GM12878 (cell line): Measurements from ENCODE around the gene ARHGAP27. TPM values are rescaled to one million over a fixed set of nuclear protein-coding genes. Genes with fewer than 3 reads are reported as not detected.

Experiments
- ATAC-seq: fragments of 200-7000 bp; cut with Tn5 transposase; 3 replicates; pipeline ENCODE4 v1.9.1; 2020; ENCODE audit warnings: mild to moderate bottlenecking, moderate library complexity
- BruUV-seq: library from RNA; stranded (reverse); fragments of 400-500 nt; replicated peaks from 2 replicates; lab custom pipeline; 2021; lab: Mats Ljungman, UMichigan
- CTCF ChIA-PET: fragments of 300-600 bp; sonication (Branson Sonifier 250); formaldehyde crosslinking; extraction: SDS; loops from one replicate; lab custom pipeline; 2021; ENCODE audit warnings: inconsistent platforms; lab: Yijun Ruan, JAX
- POLR2A ChIA-PET: fragments of 350-600 bp; formaldehyde crosslinking; extraction: SDS; loops from one replicate; lab custom pipeline; 2021; ENCODE audit warnings: inconsistent platforms; lab: Charles Lee
- RAD21 ChIA-PET: fragments of 300-600 bp; sonication (Branson Sonifier 250); formaldehyde crosslinking; loops from one replicate; lab custom pipeline; 2023; ENCODE audit warnings: antibody characterized with exemption; ENCODE audit not compliant: unreplicated experiment; lab: Charles Lee
- SMC1A ChIA-PET: fragments of 300-600 bp; sonication (Branson Sonifier 250); formaldehyde crosslinking; loops from one replicate; lab custom pipeline; 2023; ENCODE audit not compliant: unreplicated experiment, uncharacterized antibody; lab: Charles Lee
- DNase-seq: peaks from one replicate; pipeline ENCODE4 v3.0.0-alpha.2; 2011; ENCODE audit warnings: low read depth, low spot score
- FAIRE-seq: peaks from 3 replicates; lab custom pipeline; 2011; peaks lifted over from hg19 to GRCh38; lab: Jason Lieb, UNC
- H2AFZ ChIP-seq: 2 replicates; pipeline ENCODE4 v1.6.0; 2011; ENCODE audit warnings: low read depth, low read length, control low read depth; ENCODE audit not compliant: control insufficient read depth
- H3K27ac ChIP-seq: 2 replicates; pipeline ENCODE4 v1.5.1; 2011; ENCODE audit warnings: control low read depth; ENCODE audit not compliant: control insufficient read depth, insufficient read depth
- H3K27me3 ChIP-seq, 2 experiments: replicated peaks in 1 of 2; 2 replicates each; pipeline versions ENCODE4 v1.6.0 to v1.6.1; 2011; ENCODE audit warnings: low read length in 1 of 2; ENCODE audit not compliant: control insufficient read depth in 2 of 2, insufficient read depth in 2 of 2
- H3K36me3 ChIP-seq, 2 experiments: 2 replicates each; pipeline ENCODE4 v1.5.1; 2011; ENCODE audit warnings: low read length in 1 of 2; ENCODE audit not compliant: control insufficient read depth in 2 of 2, insufficient read depth in 2 of 2
- H3K4me1 ChIP-seq: 2 replicates; pipeline ENCODE4 v1.6.1; 2011; ENCODE audit warnings: mild to moderate bottlenecking, low read length, moderate library complexity, mixed read lengths; ENCODE audit not compliant: control insufficient read depth, insufficient read depth
- H3K4me2 ChIP-seq: 2 replicates; pipeline ENCODE4 v1.6.0; 2011; ENCODE audit warnings: control low read depth; ENCODE audit not compliant: control insufficient read depth, insufficient read depth
- H3K4me3 ChIP-seq: fragments of 200-600 bp; sonication (generic); 2 replicates; pipeline ENCODE4 v1.5.1; 2016
- H3K79me2 ChIP-seq: 2 replicates; pipeline ENCODE4 v1.6.0; 2011; ENCODE audit warnings: low read length; ENCODE audit not compliant: control insufficient read depth, insufficient read depth
- H3K9ac ChIP-seq: 2 replicates; pipeline ENCODE4 v1.8.0; 2011; ENCODE audit warnings: low read length, control low read depth, mixed read lengths; ENCODE audit not compliant: control insufficient read depth, insufficient read depth
- H3K9me3 ChIP-seq: replicated peaks from 3 replicates; pipeline ENCODE4 v1.5.1; 2011; ENCODE audit warnings: mild to moderate bottlenecking, low read length; ENCODE audit not compliant: control insufficient read depth, insufficient read depth
- H4K20me1 ChIP-seq: 2 replicates; pipeline ENCODE4 v1.6.0; 2011; ENCODE audit not compliant: control insufficient read depth, insufficient read depth
- BCL11A ChIP-seq: IDR thresholded peaks from 2 replicates; pipeline ENCODE4 v1.6.1; 2011; ENCODE audit warnings: low read depth, low read length
- BHLHE40 ChIP-seq, 2 experiments: fragments of 450-650 bp in 1 of 2; IDR thresholded peaks; 2 replicates each; pipeline ENCODE4 v1.6.1; 2011 to 2017; ENCODE audit warnings: low read depth in 2 of 2, borderline replicate concordance in 1 of 2, improper control_type of control experiment in 1 of 2, low read length in 1 of 2, mild to moderate bottlenecking in 1 of 2
- GATAD2B ChIP-seq: fragments of 450-650 bp; conservative IDR thresholded peaks from 2 replicates; pipeline ENCODE4 v1.6.1; 2017; ENCODE audit warnings: low read depth, mild to moderate bottlenecking, moderate library complexity
- MTA3 ChIP-seq: IDR thresholded peaks from 2 replicates; pipeline ENCODE4 v1.6.1; 2012; ENCODE audit warnings: low read length, inconsistent platforms, borderline replicate concordance
- NR2F1 ChIP-seq: fragments of 450-650 bp; conservative IDR thresholded peaks from 2 replicates; pipeline ENCODE4 v1.6.1; 2017; ENCODE audit warnings: mild to moderate bottlenecking
- RB1 ChIP-seq: fragments of 450-650 bp; formaldehyde crosslinking; IDR thresholded peaks from 2 replicates; pipeline ENCODE4 v1.6.1; 2017; ENCODE audit warnings: mild to moderate bottlenecking, borderline replicate concordance
- RCOR1 ChIP-seq: conservative IDR thresholded peaks from 2 replicates; pipeline ENCODE4 v1.6.1; 2012; ENCODE audit warnings: low read depth, low read length, improper control_type of control experiment
- RELB ChIP-seq: fragments of 450-650 bp; IDR thresholded peaks from 2 replicates; pipeline ENCODE4 v1.6.1; 2017; ENCODE audit warnings: low read depth, mild to moderate bottlenecking, moderate library complexity
- RUNX3 ChIP-seq: IDR thresholded peaks from 2 replicates; pipeline ENCODE4 v1.6.1; 2012; ENCODE audit warnings: low read length, inconsistent platforms
- SPI1 ChIP-seq: IDR thresholded peaks from 2 replicates; pipeline ENCODE4 v1.6.1; 2011; ENCODE audit warnings: low read depth, mild to moderate bottlenecking, low read length, moderate library complexity, borderline replicate concordance; ENCODE audit not compliant: insufficient read depth
- SREBF1 ChIP-seq: IDR thresholded peaks from 2 replicates; pipeline ENCODE4 v1.6.1; 2012; ENCODE audit warnings: mild to moderate bottlenecking, low read length
- WGBS: methylation state at CpG from one replicate; pipeline ENCODE4 v1.1.6; 2016; ENCODE audit warnings: low lambda C conversion rate; ENCODE audit not compliant: insufficient replicate concordance, insufficient coverage; ENCODE audit errors: missing lambda C conversion rate; 5-methylcytosine and 5-hydroxymethylcytosine counted together
- in situ Hi-C: fragments of 300-500 bp; cut with MboI; formaldehyde crosslinking; loops from 9 replicates; pipeline ENCODE4 v1.14.3; 2018; ENCODE audit warnings: mixed read lengths
- intact Hi-C: fragments of 100-400 bp; cut with micrococcal nuclease; formaldehyde crosslinking; loops from one replicate; pipeline ENCODE4 v1.14.2; 2022; ENCODE audit not compliant: unreplicated experiment
- polyA plus RNA-seq, 11 experiments: library from polyadenylated mRNA; depleted of rRNA in 4 of 11; unstranded in 6 of 11; stranded (reverse) in 5 of 11; fragments of >200 nt; fragmentation: Nextera tagmentation in 4 of 11; fragmentation: Illumina TruSeq in 1 of 11; extraction: Ambion mirVana in 4 of 11; extraction: Trizol in 1 of 11; gene quantifications; 1 replicate in 1 of 11; 2 replicates in 10 of 11; pipeline versions ENCODE4 v1.2.1 to v1.2.3, GENCODE V29; 2011 to 2016; ENCODE audit warnings: inconsistent platforms in 2 of 11, missing spikeins in 2 of 11, low read depth in 1 of 11
- total RNA-seq, 4 experiments: library from RNA; depleted of rRNA in 3 of 4; stranded (reverse); fragments of >200 nt in 3 of 4; fragmentation: Illumina TruSeq in 1 of 4; extraction: Trizol in 1 of 4; gene quantifications; 2 replicates each; pipeline versions ENCODE4 v1.2.1 to v1.2.3, GENCODE V29; 2013 to 2021
- TF ChIP-seq, protein P1 (sequence below): IDR thresholded peaks from 2 replicates; pipeline ENCODE4 v1.6.1; 2012; ENCODE audit warnings: improper control_type of control experiment, low read depth, low read length; ENCODE audit not compliant: insufficient replicate concordance
- TF ChIP-seq, protein P2 (sequence below): IDR thresholded peaks from 2 replicates; pipeline ENCODE4 v1.6.1; 2011; ENCODE audit warnings: low read depth, low read length, improper control_type of control experiment, borderline replicate concordance

The ARHGAP27 gene
- total and polyA plus RNA-seq, 10 of the 15 experiments (the other 5 are each of a cell fraction or from before 2014, with no cell fraction given): 0.64 to 45.7 (median 17.7) TPM

GRCh38 chr17:45428931-45429338 lies 3.7 kb downstream of the ARHGAP27 start (continued):
- TF ChIP-seq, protein P1, sequence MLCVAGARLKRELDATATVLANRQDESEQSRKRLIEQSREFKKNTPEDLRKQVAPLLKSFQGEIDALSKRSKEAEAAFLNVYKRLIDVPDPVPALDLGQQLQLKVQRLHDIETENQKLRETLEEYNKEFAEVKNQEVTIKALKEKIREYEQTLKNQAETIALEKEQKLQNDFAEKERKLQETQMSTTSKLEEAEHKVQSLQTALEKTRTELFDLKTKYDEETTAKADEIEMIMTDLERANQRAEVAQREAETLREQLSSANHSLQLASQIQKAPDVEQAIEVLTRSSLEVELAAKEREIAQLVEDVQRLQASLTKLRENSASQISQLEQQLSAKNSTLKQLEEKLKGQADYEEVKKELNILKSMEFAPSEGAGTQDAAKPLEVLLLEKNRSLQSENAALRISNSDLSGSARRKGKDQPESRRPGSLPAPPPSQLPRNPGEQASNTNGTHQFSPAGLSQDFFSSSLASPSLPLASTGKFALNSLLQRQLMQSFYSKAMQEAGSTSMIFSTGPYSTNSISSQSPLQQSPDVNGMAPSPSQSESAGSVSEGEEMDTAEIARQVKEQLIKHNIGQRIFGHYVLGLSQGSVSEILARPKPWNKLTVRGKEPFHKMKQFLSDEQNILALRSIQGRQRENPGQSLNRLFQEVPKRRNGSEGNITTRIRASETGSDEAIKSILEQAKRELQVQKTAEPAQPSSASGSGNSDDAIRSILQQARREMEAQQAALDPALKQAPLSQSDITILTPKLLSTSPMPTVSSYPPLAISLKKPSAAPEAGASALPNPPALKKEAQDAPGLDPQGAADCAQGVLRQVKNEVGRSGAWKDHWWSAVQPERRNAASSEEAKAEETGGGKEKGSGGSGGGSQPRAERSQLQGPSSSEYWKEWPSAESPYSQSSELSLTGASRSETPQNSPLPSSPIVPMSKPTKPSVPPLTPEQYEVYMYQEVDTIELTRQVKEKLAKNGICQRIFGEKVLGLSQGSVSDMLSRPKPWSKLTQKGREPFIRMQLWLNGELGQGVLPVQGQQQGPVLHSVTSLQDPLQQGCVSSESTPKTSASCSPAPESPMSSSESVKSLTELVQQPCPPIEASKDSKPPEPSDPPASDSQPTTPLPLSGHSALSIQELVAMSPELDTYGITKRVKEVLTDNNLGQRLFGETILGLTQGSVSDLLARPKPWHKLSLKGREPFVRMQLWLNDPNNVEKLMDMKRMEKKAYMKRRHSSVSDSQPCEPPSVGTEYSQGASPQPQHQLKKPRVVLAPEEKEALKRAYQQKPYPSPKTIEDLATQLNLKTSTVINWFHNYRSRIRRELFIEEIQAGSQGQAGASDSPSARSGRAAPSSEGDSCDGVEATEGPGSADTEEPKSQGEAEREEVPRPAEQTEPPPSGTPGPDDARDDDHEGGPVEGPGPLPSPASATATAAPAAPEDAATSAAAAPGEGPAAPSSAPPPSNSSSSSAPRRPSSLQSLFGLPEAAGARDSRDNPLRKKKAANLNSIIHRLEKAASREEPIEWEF: no peak

- ChIA-PET POLR2A (interaction anchor here (0.6 kb wide), 2 partner anchors 671 to 1686 kb away, joined by 3 to 4 read pairs; no protein-coding TSS in a partner anchor), RAD21 (interaction anchor here (1.0 to 3.3 kb wide), 6 partner anchors 15 to 113 kb away, joined by 3 to 24 read pairs (median 3); no protein-coding TSS in a partner anchor), SMC1A (interaction anchor here (0.6 to 4.0 kb wide), 7 partner anchors 13 to 164 kb away, joined by 3 to 21 read pairs (median 3); no protein-coding TSS in a partner anchor), CTCF (interaction anchor here (0.6 to 6.9 kb wide), 21 partner anchors 12 to 424 kb away, joined by 3 to 67 read pairs (median 4); no protein-coding TSS in a partner anchor)
- Histone ChIP-seq H4K20me1 (no peaks in the 10 kb centered on the region), H3K9ac (peak overlapping the region; percentile 28; the same call in 1 of the 2 replicates), H3K36me3 (no peaks in the 10 kb centered on the region), H3K4me3 (peak overlapping the region; percentile 48), H3K4me1 (peaks cover 26% of the 10 kb centered on the region), H3K27ac (peak overlapping the region; percentile 56), H2AFZ (peak overlapping the region; percentile 78), H3K27me3 (no peaks in the 10 kb centered on the region), H3K9me3 (no peaks in the 10 kb centered on the region), H3K79me2 (peaks cover 3% of the 10 kb centered on the region; the same call in 1 of the 2 replicates), H3K4me2 (peak overlapping the region; percentile 92)
- no peak for FAIRE-seq
- no peak for DNase-seq
- peak; percentile 76 for ATAC-seq
- WGBS: 1% methylated on average over 26 of the region's 26 CpGs
- intact Hi-C loops (loop anchor here (2.0 kb wide), 3 partner anchors 15 to 165 kb away; no protein-coding TSS in a partner anchor), in situ Hi-C loops (no loop called here)
- BruUV-seq: no TSS peak
- TF ChIP-seq SPI1 (peak; percentile 87; the same call in 1 of the 2 replicates), BCL11A (0 out of 2 replicates have a peak, but pooled peaks have one; percentile 14), MTA3 (no peak), RCOR1 (0 out of 2 replicates have a peak, but pooled peaks have one; percentile 56), RELB (0 out of 2 replicates have a peak, but pooled peaks have one; percentile 11), RUNX3 (peak; percentile 31; the same call in 1 of the 2 replicates), RB1 (peak; percentile 63; the same call in 1 of the 2 replicates), NR2F1 (0 out of 2 replicates have a peak, but pooled peaks have one; percentile 12), BHLHE40 (IDR thresholded peaks at IDR 0.05; ENCODE audit: borderline replicate concordance in 1 of 2, low read depth in 2 of 2, low read length in 1 of 2) (peak; percentile 60 to 87), SREBF1 (no peak), GATAD2B (peak; percentile 77)
- TF ChIP-seq, protein P2, sequence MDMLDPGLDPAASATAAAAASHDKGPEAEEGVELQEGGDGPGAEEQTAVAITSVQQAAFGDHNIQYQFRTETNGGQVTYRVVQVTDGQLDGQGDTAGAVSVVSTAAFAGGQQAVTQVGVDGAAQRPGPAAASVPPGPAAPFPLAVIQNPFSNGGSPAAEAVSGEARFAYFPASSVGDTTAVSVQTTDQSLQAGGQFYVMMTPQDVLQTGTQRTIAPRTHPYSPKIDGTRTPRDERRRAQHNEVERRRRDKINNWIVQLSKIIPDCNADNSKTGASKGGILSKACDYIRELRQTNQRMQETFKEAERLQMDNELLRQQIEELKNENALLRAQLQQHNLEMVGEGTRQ: no peak
Measured at GRCh38 chr17:45428050-45428617, 4.5 kb downstream of the ARHGAP27 start.
